Thoracic aorta (tissue), 2 donors: ENCODE measurements around the gene SLC2A3. TPM values are rescaled to one million over a fixed set of nuclear protein-coding genes. Genes with fewer than 3 reads are reported as not detected.
"Not testable (repeated sequence)": the region's sequence is repeated elsewhere in the genome, so short reads cannot be mapped to it uniquely, and the experiment has no call there.

ENCODE experiments used
- ATAC-seq: fragments of 150-250 bp; one replicate; pipeline ENCODE4 v1.8.0; 2017; ENCODE audit warnings: low read depth; ENCODE audit not compliant: insufficient number of reproducible peaks, low FRiP score
- DNase-seq: peaks from one replicate; pipeline ENCODE4 v3.0.0-alpha.2; 2020; ENCODE audit warnings: low spot score
- H3K27ac ChIP-seq, 2 donors: fragments of 200-600 bp; sonication (generic); 1 replicate in 1 of 2; 2 replicates in 1 of 2; pipeline ENCODE4 v1.5.1; 2016; ENCODE audit warnings: mild to moderate bottlenecking in 2 of 2, moderate library complexity in 2 of 2
- H3K27me3 ChIP-seq: fragments of 200-600 bp; sonication (generic); replicated peaks from 2 replicates; pipeline ENCODE4 v1.6.0; 2016; ENCODE audit warnings: mild to moderate bottlenecking; ENCODE audit not compliant: insufficient read depth
- H3K36me3 ChIP-seq: fragments of 200-600 bp; sonication (generic); one replicate; pipeline ENCODE4 v1.5.1; 2016
- H3K4me1 ChIP-seq, 2 donors: fragments of 200-600 bp; sonication (generic); 1 replicate in 1 of 2; 2 replicates in 1 of 2; pipeline versions ENCODE4 v1.5.1 to v1.6.0; 2016; ENCODE audit warnings: low read depth in 2 of 2, mild to moderate bottlenecking in 1 of 2; ENCODE audit not compliant: control insufficient read depth in 1 of 2
- H3K4me3 ChIP-seq: fragments of 200-600 bp; sonication (generic); 2 replicates; pipeline ENCODE4 v1.5.1; 2016; ENCODE audit warnings: mild to moderate bottlenecking
- H3K9me3 ChIP-seq: fragments of 200-600 bp; sonication (generic); 2 replicates; pipeline ENCODE4 v1.5.1; 2016
- CTCF ChIP-seq: fragments of 200-600 bp; sonication (generic); IDR thresholded peaks from one replicate; pipeline ENCODE4 v1.5.1; 2019; ENCODE audit warnings: antibody characterized with exemption
- total RNA-seq, 2 donors: library from RNA; depleted of rRNA; stranded (reverse); fragments of >200 nt; gene quantifications; one replicate each; pipeline versions ENCODE4 v1.1.0 to v1.2.3, GENCODE V29; 2016

The SLC2A3 gene
- total RNA-seq, 2 donors from 2014 or later: 47.7 to 136 TPM

GRCh38 chr12:7973457-7973825, 37.5 kb upstream of the SLC2A3 start:
- peaks cover 3 to 30% of the 10 kb centered on the region in 2 donors for H3K4me1 ChIP-seq
- no peak for ATAC-seq
- H3K9me3 ChIP-seq: no peaks in the 10 kb centered on the region
- DNase-seq: no peak
- no peaks in the 10 kb centered on the region for H3K36me3 ChIP-seq
- no peaks in the 10 kb centered on the region for H3K27me3 ChIP-seq
- no peak for TF ChIP-seq CTCF
- H3K27ac ChIP-seq: no peak overlapping the region
- H3K4me3 ChIP-seq: no peak overlapping the region

- no peak for ATAC-seq
- Histone ChIP-seq H3K27ac (no peak overlapping the region), H3K4me1 (peaks cover 3 to 30% of the 10 kb centered on the region in 2 donors), H3K9me3 (no peaks in the 10 kb centered on the region), H3K36me3 (no peaks in the 10 kb centered on the region), H3K4me3 (no peak overlapping the region), H3K27me3 (no peaks in the 10 kb centered on the region)
- TF ChIP-seq CTCF: no peak
- no peak for DNase-seq
Observed at GRCh38 chr12:7972734-7973456, 36.9 kb upstream of the SLC2A3 start.

- H3K9me3 ChIP-seq, H3K27ac ChIP-seq, H3K4me3 ChIP-seq, H3K36me3 ChIP-seq, DNase-seq, H3K27me3 ChIP-seq, ATAC-seq: not testable (repeated sequence)
- peaks cover 3 to 30% of the 10 kb centered on the region in 2 donors for H3K4me1 ChIP-seq
Observed at GRCh38 chr12:7972269-7972668, 36.3 kb upstream of the SLC2A3 start.

GRCh38 chr12:7971765-7972164, 35.8 kb upstream of the SLC2A3 start:
- ATAC-seq, H3K36me3 ChIP-seq, DNase-seq, H3K27me3 ChIP-seq, H3K9me3 ChIP-seq: not testable (repeated sequence)
- Histone ChIP-seq H3K4me1 (peaks cover 3 to 25% of the 10 kb centered on the region in 2 donors), H3K27ac (peak overlapping the region; percentile 81 to 85), H3K4me3 (peak overlapping the region; percentile 84)

- DNase-seq: peak; percentile 62
- H3K9me3 ChIP-seq: no peaks in the 10 kb centered on the region
- H3K27ac ChIP-seq: peak overlapping the region; percentile 81 to 85
- no peaks in the 10 kb centered on the region for H3K27me3 ChIP-seq
- no peaks in the 10 kb centered on the region for H3K36me3 ChIP-seq
- ATAC-seq: peak; percentile 96
- H3K4me3 ChIP-seq: peak overlapping the region; percentile 84
- H3K4me1 ChIP-seq: peaks cover 3 to 18% of the 10 kb centered on the region in 2 donors
- peak; percentile 16 for TF ChIP-seq CTCF
Observed at GRCh38 chr12:7970475-7971252, 34.7 kb upstream of the SLC2A3 start.

- Histone ChIP-seq H3K27ac (no peak overlapping the region), H3K27me3 (no peaks in the 10 kb centered on the region), H3K4me1 (peaks cover 3 to 17% of the 10 kb centered on the region in 2 donors), H3K9me3 (no peaks in the 10 kb centered on the region), H3K4me3 (no peak overlapping the region), H3K36me3 (no peaks in the 10 kb centered on the region)
- DNase-seq (no peak), ATAC-seq (no peak)
- no peak for TF ChIP-seq CTCF
Observed at GRCh38 chr12:7966563-7966962, 30.6 kb upstream of the SLC2A3 start.

GRCh38 chr12:7964669-7965068, 28.7 kb upstream of the SLC2A3 start:
- H3K4me3 ChIP-seq, H3K4me1 ChIP-seq, ATAC-seq, H3K36me3 ChIP-seq, H3K9me3 ChIP-seq, H3K27me3 ChIP-seq, DNase-seq, H3K27ac ChIP-seq: not testable (repeated sequence)
